GM12874 (cell line): ENCODE data around the gene PTPRN2.

Experiments
- TF ChIP-seq, protein P1 (sequence below): IDR thresholded peaks from 2 replicates; pipeline ENCODE4 v1.5.1; 2011; ENCODE audit warnings: low read depth, mild to moderate bottlenecking, control low read depth, low read length, moderate library complexity; ENCODE audit not compliant: insufficient read depth

PTPRN2 gene

DNA sequence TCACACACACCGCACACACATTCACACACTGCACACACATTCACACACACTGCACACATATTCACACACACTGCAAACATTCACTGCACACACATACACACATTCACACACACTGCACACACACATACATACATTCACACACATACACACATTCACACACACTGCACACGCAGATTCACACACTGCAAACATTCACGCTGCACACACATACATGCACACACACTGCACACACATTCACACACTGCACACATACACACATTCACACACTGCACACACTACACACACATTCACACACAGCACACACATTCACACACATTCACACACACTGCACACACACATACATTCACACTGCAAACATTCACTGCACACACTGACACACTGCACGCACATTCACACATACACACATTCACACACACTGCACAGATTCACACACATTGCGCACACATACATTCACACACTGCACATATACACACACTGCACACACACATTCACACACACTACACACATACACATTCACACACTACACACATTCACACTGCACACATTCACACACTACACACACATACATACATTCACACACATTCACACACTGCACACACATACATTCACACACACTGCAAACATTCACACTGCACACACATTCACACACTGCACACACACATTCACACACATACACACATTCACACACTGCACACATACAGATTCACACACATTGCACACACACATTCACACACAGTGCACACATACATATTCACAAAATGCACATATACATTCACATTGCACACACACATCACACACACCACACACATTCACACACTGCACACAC lies 325.1 kb downstream of the PTPRN2 start:
- TF ChIP-seq, protein P1, sequence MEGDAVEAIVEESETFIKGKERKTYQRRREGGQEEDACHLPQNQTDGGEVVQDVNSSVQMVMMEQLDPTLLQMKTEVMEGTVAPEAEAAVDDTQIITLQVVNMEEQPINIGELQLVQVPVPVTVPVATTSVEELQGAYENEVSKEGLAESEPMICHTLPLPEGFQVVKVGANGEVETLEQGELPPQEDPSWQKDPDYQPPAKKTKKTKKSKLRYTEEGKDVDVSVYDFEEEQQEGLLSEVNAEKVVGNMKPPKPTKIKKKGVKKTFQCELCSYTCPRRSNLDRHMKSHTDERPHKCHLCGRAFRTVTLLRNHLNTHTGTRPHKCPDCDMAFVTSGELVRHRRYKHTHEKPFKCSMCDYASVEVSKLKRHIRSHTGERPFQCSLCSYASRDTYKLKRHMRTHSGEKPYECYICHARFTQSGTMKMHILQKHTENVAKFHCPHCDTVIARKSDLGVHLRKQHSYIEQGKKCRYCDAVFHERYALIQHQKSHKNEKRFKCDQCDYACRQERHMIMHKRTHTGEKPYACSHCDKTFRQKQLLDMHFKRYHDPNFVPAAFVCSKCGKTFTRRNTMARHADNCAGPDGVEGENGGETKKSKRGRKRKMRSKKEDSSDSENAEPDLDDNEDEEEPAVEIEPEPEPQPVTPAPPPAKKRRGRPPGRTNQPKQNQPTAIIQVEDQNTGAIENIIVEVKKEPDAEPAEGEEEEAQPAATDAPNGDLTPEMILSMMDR, result no peak

DNA sequence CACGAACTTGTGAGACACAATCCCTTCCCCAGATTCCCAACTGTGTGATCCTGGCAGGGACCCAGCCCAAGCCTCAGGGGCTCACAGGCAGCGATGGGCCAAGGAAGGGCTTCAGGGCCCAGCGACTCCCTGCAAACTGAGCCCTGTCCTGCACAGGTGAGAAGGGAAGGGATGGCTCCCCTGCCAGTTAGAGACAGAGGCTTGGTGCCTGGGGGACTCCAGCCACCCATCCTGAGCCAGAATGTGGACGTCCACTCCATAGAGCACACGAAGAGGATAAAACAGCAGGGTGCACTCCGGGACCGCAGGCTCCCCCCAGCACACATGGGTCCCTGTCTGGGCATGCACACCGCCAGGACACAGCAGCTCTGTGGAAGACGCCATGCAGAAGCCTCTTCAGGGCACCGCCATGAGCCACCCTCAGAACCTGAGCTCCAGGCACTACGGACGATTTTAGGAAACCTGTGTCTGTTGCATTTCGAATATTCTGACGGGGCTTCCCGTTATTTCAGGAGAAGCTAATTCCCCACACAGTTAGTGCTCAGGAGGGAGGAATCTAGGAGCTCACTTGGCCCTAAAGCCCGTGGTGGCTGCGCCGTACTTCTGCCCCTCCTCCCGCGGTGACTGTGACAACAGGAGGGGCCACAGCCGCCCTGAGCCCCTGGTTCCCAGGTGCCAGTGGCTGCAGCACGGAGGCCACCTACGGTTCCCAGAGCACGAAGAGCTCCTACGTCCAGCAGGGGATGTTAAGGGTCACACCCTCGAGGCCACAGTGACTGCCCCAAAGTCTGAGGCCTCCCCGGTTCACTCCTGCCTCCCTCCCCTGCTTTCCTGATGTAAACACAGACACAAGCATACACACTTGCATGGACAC lies 326.0 kb downstream of the PTPRN2 start:
- TF ChIP-seq, protein P1, result no peak

DNA sequence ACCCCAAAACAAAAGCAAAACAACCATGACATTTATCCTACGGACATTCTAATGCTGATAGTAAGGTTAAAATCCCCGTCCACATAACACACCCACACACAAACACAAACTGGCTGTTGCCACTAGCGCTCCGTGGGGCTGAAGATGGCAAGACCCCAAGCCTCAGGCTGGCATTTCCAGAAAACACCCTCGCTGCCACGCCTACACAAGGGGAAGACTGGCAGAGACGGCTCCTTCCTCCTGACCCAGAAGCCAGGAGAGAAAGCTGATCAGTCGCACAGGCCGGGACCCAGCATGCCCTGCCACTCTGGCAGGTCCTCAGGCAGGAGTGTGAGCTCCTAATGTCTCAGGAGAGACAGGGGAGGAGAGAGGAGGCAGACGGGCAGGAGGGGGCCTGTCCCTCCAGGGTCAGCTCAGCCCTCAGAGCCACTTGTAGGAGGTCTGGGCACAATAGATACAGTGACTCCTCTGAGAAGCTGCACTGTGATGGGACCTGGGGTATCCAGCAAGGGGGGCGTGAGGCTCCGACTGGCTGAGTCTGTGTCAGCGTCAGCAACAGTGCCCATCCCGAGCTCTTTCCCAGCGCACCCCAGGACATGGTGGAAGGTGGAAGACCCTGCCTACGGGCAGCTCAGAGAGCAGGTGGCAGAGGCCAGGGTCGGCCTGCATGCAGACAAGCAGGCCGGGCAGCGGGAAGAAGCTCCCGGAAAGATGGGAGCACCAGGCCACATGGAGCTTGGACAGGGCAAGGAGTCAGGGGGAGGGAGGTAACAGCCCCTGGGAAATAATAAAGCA lies 326.9 kb downstream of the PTPRN2 start:
- TF ChIP-seq, protein P1, result no peak

DNA sequence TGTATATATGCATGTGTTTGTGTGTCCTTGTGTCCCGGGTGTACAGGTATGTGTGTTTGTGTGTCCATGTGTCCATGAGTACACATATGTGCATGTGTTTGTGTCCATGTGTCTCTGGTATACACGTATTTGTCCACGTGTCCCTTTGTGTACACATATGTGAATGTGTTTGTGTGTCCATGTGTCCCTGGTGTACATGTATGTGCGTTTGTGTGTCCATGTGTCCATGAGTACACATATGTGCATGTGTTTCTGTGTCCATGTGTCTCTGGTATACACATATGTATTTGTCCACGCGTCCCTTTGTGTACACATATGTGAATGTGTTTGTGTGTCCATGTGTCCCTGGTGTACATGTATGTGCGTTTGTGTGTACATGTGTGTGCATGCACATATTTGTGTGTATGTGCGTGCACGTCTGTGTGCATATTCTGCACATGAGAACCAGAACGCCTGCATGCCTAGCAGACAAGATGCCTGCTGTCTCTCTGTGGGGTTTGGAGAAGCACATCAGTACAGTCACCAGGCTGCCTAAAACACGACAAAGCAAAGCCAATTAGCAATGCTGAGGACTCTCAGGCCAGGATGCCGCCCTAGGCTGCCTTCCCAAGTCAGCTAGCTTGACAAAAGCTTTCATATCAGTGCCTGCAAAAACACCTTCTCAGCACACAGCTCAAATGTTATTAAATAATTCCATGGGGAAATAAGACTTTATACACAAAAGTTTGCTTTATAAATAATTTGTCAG lies 327.8 kb downstream of the PTPRN2 start:
- TF ChIP-seq, protein P1, result no peak

DNA sequence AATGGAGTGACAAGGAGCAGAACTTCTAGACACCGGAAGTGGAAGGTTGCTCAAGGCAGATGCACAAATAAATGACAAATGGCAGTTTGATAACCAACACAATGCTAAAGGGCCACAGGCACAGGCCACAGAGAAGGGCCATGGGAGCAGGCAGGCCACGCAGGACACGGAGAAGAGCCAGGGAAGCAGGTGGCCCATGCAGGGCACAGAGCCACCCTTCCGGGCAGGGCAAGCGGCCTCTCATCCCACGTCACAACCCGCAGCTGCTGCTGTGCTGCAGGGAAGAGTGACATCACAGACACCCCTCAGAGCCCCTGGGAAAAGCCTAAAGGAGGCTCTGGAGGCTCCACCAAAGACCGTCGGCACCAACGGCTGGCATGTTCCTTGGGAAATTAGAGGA lies 328.5 kb downstream of the PTPRN2 start:
- TF ChIP-seq, protein P1, result no peak

DNA sequence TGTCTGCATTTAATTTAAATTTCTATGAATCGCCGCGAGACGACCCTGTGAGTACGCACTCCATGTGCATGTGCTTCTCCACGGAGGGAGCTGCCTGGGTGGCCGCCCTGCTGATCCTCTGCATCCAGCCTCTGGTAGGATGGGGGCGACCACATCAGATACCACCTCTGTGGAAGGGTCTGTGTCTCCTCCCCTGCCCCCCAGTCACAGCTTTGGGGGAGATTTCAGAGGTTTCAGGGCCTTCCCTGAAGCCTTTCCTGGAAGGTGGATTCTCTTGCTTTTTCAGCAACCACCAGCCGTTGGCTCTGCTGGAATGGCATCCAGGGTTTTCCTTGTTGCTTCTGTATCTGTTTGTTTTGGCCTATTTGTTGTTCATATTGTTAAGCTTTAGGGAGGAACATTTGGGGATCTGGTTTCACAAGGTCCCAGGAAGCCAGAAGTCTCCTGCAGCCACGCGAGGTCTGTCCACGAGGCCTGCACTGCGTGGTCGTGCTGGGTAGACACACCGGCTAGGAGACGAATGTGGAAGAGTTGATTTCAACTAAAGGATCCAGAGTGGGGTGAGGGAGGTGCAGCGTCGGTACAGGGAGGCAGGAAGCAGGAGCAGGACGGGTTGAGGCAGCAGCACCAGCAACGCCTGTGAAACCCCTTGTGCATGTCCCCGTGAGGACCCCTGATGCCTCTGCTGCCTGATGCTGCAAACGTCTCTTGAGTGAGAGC lies 329.1 kb downstream of the PTPRN2 start:
- TF ChIP-seq, protein P1, result no peak
